GM12873 (cell line): ENCODE data around the gene PPIL6.

Experiments
- TF ChIP-seq, protein P1 (sequence below): IDR thresholded peaks from 2 replicates; pipeline ENCODE4 v1.5.1; 2012; ENCODE audit warnings: low read depth, mild to moderate bottlenecking, moderate library complexity, low read length, control low read depth; ENCODE audit not compliant: insufficient read depth; ENCODE audit errors: missing control alignments

Gene PPIL6

DNA sequence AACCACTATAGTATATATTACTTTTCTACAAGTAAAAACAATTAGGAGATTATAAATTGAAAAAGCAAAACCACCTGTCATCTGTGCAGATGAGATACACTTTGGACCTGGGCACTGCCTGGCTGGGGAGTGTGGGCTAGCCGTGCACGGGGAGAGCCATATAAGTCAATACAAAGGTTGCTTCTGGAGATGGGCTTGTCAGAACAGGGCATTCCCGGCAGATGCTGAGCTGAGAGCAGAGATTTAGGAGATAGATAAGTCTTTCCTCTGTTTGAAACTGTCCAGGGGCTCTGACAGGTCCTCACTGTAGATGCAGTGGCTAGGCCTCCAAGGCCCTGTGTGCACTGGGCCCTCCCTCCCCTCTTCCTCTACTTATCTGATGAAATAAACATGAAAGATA is 92.6 kb downstream of the PPIL6 start:
- TF ChIP-seq, protein P1, sequence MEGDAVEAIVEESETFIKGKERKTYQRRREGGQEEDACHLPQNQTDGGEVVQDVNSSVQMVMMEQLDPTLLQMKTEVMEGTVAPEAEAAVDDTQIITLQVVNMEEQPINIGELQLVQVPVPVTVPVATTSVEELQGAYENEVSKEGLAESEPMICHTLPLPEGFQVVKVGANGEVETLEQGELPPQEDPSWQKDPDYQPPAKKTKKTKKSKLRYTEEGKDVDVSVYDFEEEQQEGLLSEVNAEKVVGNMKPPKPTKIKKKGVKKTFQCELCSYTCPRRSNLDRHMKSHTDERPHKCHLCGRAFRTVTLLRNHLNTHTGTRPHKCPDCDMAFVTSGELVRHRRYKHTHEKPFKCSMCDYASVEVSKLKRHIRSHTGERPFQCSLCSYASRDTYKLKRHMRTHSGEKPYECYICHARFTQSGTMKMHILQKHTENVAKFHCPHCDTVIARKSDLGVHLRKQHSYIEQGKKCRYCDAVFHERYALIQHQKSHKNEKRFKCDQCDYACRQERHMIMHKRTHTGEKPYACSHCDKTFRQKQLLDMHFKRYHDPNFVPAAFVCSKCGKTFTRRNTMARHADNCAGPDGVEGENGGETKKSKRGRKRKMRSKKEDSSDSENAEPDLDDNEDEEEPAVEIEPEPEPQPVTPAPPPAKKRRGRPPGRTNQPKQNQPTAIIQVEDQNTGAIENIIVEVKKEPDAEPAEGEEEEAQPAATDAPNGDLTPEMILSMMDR = no peak

DNA sequence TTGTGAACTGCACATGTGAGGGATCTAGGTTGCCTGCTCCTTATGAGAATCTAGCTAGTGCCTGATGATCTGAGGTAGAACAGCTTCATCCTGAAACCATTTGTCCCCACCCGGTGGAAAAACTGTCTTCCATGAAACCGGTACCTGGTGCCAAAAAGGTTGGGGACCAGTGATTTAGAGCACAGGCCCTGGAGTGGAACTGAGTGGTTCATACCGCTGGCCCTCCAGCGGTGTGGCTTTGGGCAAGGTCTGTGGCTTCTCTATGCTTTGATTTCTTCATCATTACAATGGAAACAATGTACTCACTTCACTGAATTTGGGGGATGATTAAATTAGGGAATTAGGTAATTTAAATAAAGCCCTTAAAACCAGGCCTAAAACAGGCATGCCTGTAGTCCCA is 94.4 kb downstream of the PPIL6 start:
- TF ChIP-seq, protein P1 = no peak

DNA sequence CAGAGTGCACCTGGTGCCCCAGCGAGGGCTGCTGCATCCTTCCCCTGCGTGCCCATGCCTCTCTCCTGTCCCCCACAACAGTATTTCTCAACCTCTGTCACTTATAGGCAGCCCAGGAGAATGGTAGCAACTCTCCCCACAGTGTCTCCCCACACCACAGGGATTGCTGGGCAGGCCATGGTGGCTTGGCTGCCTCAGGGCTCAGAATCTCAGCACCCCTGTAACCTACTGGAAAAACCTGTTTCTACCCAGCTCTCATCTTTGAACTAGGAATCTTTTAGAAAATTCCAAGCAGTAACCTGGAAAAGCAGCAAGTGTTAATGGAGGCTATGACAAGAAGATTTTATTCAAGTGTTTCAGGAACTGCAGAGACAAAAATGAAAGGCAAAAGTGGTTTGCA is 96.2 kb downstream of the PPIL6 start:
- TF ChIP-seq, protein P1 = no peak

- TF ChIP-seq, protein P1 = no peak
Measured at GRCh38 chr6:109343518-109343917, 96.9 kb downstream of the PPIL6 start.

GRCh38 chr6:109342911-109343310 is 97.5 kb downstream of the PPIL6 start:
- TF ChIP-seq, protein P1 = no peak

GRCh38 chr6:109342506-109342905 is 97.9 kb downstream of the PPIL6 start:
- TF ChIP-seq, protein P1 = no peak

- TF ChIP-seq, protein P1 = no peak
Measured at GRCh38 chr6:109340811-109341210, 99.6 kb downstream of the PPIL6 start.
